ENCODE data around the gene C19orf47. TPM values are rescaled to one million over a fixed set of nuclear protein-coding genes. Genes with fewer than 3 reads are reported as not detected.

The C19orf47 gene
- total RNA-seq, 1 donor from 2014 or later = 15.7 TPM

DNA sequence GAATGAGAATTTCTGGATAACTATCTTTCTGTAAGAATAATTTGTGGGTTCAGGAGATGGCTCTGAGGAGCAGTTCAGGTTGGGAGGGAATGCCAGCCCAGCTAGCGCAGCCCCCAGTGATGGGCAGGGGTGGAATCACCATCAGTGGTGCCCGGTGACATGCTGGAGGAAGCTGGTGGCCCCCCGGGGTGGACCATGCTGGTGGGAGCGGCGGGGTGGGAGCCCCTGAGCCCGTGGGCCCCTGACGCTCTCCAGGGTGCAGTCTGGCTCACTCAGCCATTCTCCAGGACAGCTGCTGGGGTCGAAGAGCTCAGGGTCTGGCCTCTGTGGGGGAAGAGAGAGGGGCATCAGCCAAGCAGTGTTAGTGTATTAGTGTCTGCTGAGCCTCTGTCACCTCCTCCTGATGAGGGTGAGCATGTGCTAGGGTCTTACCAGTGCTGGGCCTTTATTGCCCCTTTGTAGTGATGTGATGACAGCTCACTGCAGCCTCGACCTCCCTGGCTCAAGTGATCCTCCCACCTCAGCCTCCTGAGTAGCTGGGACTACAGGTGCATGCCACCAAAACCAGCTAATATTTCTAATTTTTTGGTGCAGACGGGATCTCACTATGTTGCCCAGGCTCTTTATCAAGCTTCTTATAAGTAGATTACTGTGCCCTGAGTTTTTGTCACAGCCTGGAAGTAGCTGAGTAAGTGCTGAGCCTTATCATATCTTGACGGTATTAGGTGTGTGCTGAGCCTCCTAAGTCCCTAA lies 31.4 kb upstream of the C19orf47 start:
- Histone ChIP-seq H3K4me3 (no peak overlapping the region), H3K9me3 (no peaks in the 10 kb centered on the region), H3K36me3 (peaks cover 53% of the 10 kb centered on the region), H3K4me1 (no peaks in the 10 kb centered on the region), H3K27me3 (ENCODE audit: low read depth) (no peaks in the 10 kb centered on the region), H3K27ac (no peak overlapping the region)
- intact Hi-C loops (cut with DNase I) = no loop called here
- TF ChIP-seq, protein P1, sequence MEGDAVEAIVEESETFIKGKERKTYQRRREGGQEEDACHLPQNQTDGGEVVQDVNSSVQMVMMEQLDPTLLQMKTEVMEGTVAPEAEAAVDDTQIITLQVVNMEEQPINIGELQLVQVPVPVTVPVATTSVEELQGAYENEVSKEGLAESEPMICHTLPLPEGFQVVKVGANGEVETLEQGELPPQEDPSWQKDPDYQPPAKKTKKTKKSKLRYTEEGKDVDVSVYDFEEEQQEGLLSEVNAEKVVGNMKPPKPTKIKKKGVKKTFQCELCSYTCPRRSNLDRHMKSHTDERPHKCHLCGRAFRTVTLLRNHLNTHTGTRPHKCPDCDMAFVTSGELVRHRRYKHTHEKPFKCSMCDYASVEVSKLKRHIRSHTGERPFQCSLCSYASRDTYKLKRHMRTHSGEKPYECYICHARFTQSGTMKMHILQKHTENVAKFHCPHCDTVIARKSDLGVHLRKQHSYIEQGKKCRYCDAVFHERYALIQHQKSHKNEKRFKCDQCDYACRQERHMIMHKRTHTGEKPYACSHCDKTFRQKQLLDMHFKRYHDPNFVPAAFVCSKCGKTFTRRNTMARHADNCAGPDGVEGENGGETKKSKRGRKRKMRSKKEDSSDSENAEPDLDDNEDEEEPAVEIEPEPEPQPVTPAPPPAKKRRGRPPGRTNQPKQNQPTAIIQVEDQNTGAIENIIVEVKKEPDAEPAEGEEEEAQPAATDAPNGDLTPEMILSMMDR (IDR thresholded peaks at IDR 0.05) = no peak
- DNase-seq (no peak), ATAC-seq (no peak)

DNA sequence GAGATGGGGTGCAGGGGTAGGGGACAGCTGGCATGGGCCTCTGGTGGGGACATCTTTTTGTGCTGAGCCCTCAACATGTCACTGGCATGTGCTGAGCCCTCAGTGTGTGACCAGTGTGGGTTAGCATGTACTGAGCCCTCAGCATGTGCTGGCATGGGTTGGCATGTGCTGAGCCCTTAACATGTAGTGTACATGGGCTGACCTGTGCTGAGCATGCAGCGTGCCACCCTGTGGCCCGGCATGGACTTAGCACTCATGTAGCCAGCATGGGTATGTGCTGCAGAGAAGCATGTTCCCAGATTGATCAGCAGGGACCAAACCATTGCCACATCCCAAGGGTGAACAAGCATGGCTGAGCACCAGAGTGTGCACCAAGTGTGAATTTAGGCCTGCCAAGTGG lies 30.3 kb upstream of the C19orf47 start:
- no peak overlapping the region for H3K27ac ChIP-seq
- H3K36me3 ChIP-seq = peaks cover 64% of the 10 kb centered on the region
- DNase-seq (no peak), ATAC-seq (no peak)
- intact Hi-C loops (cut with DNase I) = no loop called here
- H3K27me3 ChIP-seq (ENCODE audit: low read depth) = no peaks in the 10 kb centered on the region
- H3K4me3 ChIP-seq = no peak overlapping the region
- TF ChIP-seq, protein P1 (IDR thresholded peaks at IDR 0.05) = no peak
- no peaks in the 10 kb centered on the region for H3K4me1 ChIP-seq
- no peaks in the 10 kb centered on the region for H3K9me3 ChIP-seq

DNA sequence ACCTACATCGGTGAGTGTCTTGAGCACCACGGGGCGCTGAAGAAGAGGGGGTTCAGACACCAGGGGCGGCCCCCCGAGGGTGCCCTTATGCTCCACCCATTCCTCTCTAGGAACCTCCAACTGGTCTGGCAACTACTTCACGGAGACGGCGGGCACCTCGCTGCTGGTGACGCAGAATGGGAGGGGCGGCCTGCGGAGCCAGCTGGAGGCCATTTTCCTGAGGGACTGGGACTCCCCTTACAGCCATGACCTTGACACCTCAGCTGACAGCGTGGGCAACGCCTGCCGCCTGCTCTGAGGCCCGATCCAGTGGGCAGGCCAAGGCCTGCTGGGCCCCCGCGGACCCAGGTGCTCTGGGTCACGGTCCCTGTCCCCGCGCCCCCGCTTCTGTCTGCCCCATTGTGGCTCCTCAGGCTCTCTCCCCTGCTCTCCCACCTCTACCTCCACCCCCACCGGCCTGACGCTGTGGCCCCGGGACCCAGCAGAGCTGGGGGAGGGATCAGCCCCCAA lies 29.7 kb upstream of the C19orf47 start:
- TF ChIP-seq, protein P1 (IDR thresholded peaks at IDR 0.05) = no peak
- intact Hi-C loops (cut with DNase I) = no loop called here
- H3K36me3 ChIP-seq = peaks cover 68% of the 10 kb centered on the region
- H3K4me1 ChIP-seq = no peaks in the 10 kb centered on the region
- no peak overlapping the region for H3K4me3 ChIP-seq
- no peaks in the 10 kb centered on the region for H3K27me3 ChIP-seq (ENCODE audit: low read depth)
- no peaks in the 10 kb centered on the region for H3K9me3 ChIP-seq
- H3K27ac ChIP-seq = no peak overlapping the region
- DNase-seq (no peak), ATAC-seq (no peak)

DNA sequence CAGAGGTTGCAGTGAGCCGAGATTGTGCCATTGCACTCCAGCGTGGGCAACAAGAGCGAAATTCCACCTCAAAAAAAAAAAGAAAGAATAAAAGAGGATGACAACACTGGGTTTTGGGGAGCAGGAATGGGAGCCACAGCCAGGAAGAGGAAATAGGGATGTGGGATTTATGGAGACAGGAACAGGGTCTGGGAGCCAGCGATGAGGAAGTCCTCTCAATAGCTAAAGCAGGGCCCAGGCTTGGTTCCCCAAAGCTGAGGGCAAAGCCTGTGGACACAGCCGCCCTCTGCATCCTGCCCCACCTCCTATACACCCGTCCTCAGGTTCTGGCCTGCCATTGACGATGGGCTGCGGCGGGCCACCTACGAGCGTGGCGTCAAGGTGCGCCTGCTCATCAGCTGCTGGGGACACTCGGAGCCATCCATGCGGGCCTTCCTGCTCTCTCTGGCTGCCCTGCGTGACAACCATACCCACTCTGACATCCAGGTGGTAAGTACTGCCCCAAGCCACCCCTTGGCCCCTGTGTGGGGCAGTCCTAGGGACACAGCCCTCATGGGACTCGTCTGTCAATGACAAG lies 28.2 kb upstream of the C19orf47 start:
- Histone ChIP-seq H3K4me1 (no peaks in the 10 kb centered on the region), H3K4me3 (no peak overlapping the region), H3K9me3 (no peaks in the 10 kb centered on the region), H3K36me3 (peaks cover 84% of the 10 kb centered on the region), H3K27me3 (ENCODE audit: low read depth) (no peaks in the 10 kb centered on the region), H3K27ac (no peak overlapping the region)
- intact Hi-C loops (cut with DNase I) = no loop called here
- DNase-seq (no peak), ATAC-seq (peak in 1 of 2 donors; percentile 4)
- TF ChIP-seq, protein P1 (IDR thresholded peaks at IDR 0.05) = no peak

DNA sequence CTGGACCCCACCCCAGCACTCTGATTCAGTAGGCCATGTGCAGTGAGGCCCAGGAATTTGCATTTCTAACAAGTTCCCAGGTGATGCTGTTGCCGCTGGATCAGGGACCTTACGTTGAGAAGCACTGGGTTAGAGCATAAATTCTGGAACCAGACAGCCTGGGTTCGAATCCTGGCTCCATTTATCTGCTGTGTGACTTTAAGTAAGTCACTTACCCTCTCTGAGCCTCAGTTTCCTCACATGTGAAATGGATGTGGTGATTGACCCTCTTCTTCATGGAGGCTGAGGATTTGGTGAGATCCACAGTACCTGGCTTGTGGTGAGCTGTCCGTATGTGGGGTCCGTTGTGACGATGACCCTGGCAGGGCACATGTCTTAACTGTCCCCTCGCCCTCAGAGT lies 25.9 kb upstream of the C19orf47 start:
- ATAC-seq (no peak), DNase-seq (no peak)
- Histone ChIP-seq H3K4me1 (no peaks in the 10 kb centered on the region), H3K27ac (no peak overlapping the region), H3K4me3 (no peak overlapping the region), H3K36me3 (peaks cover 84% of the 10 kb centered on the region), H3K27me3 (ENCODE audit: low read depth) (no peaks in the 10 kb centered on the region), H3K9me3 (no peaks in the 10 kb centered on the region)
- TF ChIP-seq, protein P1 (IDR thresholded peaks at IDR 0.05) = no peak
- intact Hi-C loops (cut with DNase I) = no loop called here
